Measurements from ENCODE around the gene TNFRSF1A.
A peak's percentile ranks its signal among the peaks of the same experiment; 100 is the strongest.

The TNFRSF1A gene

DNA sequence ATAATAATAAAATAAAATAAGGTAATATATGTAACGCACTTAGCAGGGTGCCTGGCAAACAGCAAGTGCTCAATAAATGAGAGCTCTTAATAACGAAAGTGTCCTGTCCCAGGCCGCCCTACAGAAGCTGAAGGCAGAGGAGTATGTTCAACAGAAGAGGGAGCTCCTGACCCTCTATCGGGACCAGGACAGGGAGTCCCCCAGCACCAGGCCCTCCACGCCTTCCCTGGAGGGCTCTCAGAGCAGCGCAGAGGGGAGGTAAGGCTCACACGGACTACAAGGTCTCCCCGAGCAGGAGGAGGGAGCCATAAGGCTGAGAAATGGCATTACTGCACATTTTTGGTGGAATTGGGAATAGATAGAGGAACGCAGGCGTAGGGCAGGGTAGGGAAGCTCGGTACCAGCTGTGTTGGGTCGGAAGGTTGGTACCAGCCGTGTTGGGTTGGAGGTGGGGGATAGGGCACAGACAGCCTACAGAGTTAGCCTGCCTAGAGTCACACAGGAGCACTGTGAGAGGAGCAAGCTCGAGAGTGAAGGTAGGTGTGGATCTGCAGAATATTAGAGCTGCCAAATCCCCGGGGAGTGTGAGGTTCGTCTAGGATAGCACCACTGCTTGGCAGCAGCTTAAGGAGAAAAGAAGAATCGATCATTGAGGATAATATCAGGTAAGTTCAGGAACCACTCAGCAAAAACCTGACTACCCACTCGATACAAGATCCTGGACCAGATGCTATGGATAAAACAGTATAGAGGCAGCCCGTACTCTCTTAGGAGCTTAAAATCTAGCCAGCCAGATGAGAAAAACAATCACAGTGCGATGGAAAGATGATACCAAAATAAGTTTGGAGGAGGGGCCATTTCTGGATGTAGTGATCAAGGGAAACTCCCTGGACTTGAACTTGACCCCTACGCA, 15.3 kb downstream of the TNFRSF1A start:
- H4K20me1 ChIP-seq (ENCODE audit: insufficient read depth, low read length) = peaks cover 21% of the 10 kb centered on the region; the same call in 1 of the 2 replicates
- peak; percentile 49 for DNase-seq
- no peak overlapping the region for H3K4me2 ChIP-seq (ENCODE audit: insufficient read depth, low read length)
- no peak overlapping the region for H2AFZ ChIP-seq (ENCODE audit: low read depth, low read length)
- H3K9me3 ChIP-seq (ENCODE audit: insufficient read depth, low read length, severe bottlenecking) = no peaks in the 10 kb centered on the region
- no peak overlapping the region for H3K9ac ChIP-seq (ENCODE audit: low read depth, low read length)
- no peaks in the 10 kb centered on the region for H3K79me2 ChIP-seq (ENCODE audit: insufficient read depth, low read length)
- H3K27me3 ChIP-seq (ENCODE audit: insufficient read depth, low read length, poor library complexity) = no peaks in the 10 kb centered on the region
- no peak overlapping the region for H3K4me3 ChIP-seq (ENCODE audit: low read depth in 1 of 2, low read length in 2 of 2)
- peak; percentile 74 for ATAC-seq (ENCODE audit: insufficient read depth, low read depth)
- 0 out of 2 replicates have a peak, but pooled peaks cover 8% of the 10 kb centered on the region for H3K4me1 ChIP-seq (ENCODE audit: insufficient read depth, low read length)
- TF ChIP-seq CTCF (IDR thresholded peaks at IDR 0.05; ENCODE audit: borderline replicate concordance, extremely low read depth, low read length, poor library complexity, severe bottlenecking) (peak; percentile 61), EZH2 (IDR thresholded peaks at IDR 0.05; ENCODE audit: borderline replicate concordance, low read depth, low read length, severe bottlenecking) (no peak)
- H3K36me3 ChIP-seq (ENCODE audit: insufficient read depth, low read length) = peaks cover 39% of the 10 kb centered on the region
- no peak overlapping the region for H3K27ac ChIP-seq (ENCODE audit: low read length)

- Histone ChIP-seq H3K4me3 (ENCODE audit: low read depth in 1 of 2, low read length in 2 of 2) (no peak overlapping the region), H3K9ac (ENCODE audit: low read depth, low read length) (no peak overlapping the region), H3K4me1 (ENCODE audit: insufficient read depth, low read length) (0 out of 2 replicates have a peak, but pooled peaks cover 8% of the 10 kb centered on the region), H3K9me3 (ENCODE audit: insufficient read depth, low read length, severe bottlenecking) (no peaks in the 10 kb centered on the region), H3K27me3 (ENCODE audit: insufficient read depth, low read length, poor library complexity) (no peaks in the 10 kb centered on the region), H3K27ac (ENCODE audit: low read length) (no peak overlapping the region), H3K79me2 (ENCODE audit: insufficient read depth, low read length) (no peaks in the 10 kb centered on the region), H3K36me3 (ENCODE audit: insufficient read depth, low read length) (peaks cover 25% of the 10 kb centered on the region), H4K20me1 (ENCODE audit: insufficient read depth, low read length) (peaks cover 16% of the 10 kb centered on the region; the same call in 1 of the 2 replicates), H2AFZ (ENCODE audit: low read depth, low read length) (no peak overlapping the region), H3K4me2 (ENCODE audit: insufficient read depth, low read length) (no peak overlapping the region)
- no peak for ATAC-seq (ENCODE audit: insufficient read depth, low read depth)
- TF ChIP-seq EZH2 (IDR thresholded peaks at IDR 0.05; ENCODE audit: borderline replicate concordance, low read depth, low read length, severe bottlenecking) = no peak
- TF ChIP-seq CTCF (IDR thresholded peaks at IDR 0.05; ENCODE audit: borderline replicate concordance, extremely low read depth, low read length, poor library complexity, severe bottlenecking) = no peak
- no peak for DNase-seq
These were observed 16.7 kb downstream of the TNFRSF1A start for GRCh38 chr12:6324936-6325750.

GRCh38 chr12:6323995-6324711, 17.7 kb downstream of the TNFRSF1A start:
- TF ChIP-seq CTCF (IDR thresholded peaks at IDR 0.05; ENCODE audit: borderline replicate concordance, extremely low read depth, low read length, poor library complexity, severe bottlenecking) (no peak), EZH2 (IDR thresholded peaks at IDR 0.05; ENCODE audit: borderline replicate concordance, low read depth, low read length, severe bottlenecking) (no peak)
- Histone ChIP-seq H3K27ac (ENCODE audit: low read length) (no peak overlapping the region), H3K36me3 (ENCODE audit: insufficient read depth, low read length) (peaks cover 16% of the 10 kb centered on the region), H3K4me2 (ENCODE audit: insufficient read depth, low read length) (no peak overlapping the region), H3K4me1 (ENCODE audit: insufficient read depth, low read length) (0 out of 2 replicates have a peak, but pooled peaks cover 8% of the 10 kb centered on the region), H4K20me1 (ENCODE audit: insufficient read depth, low read length) (peaks cover 16% of the 10 kb centered on the region; the same call in 1 of the 2 replicates), H3K9ac (ENCODE audit: low read depth, low read length) (no peak overlapping the region), H2AFZ (ENCODE audit: low read depth, low read length) (no peak overlapping the region), H3K27me3 (ENCODE audit: insufficient read depth, low read length, poor library complexity) (no peaks in the 10 kb centered on the region), H3K79me2 (ENCODE audit: insufficient read depth, low read length) (no peaks in the 10 kb centered on the region), H3K4me3 (ENCODE audit: low read depth in 1 of 2, low read length in 2 of 2) (no peak overlapping the region), H3K9me3 (ENCODE audit: insufficient read depth, low read length, severe bottlenecking) (no peaks in the 10 kb centered on the region)
- no peak for DNase-seq
- no peak for ATAC-seq (ENCODE audit: insufficient read depth, low read depth)
